ENCODE data around the gene RTN4RL2. TPM values are rescaled to one million over a fixed set of nuclear protein-coding genes. Genes with fewer than 3 reads are reported as not detected.

The RTN4RL2 gene
- total RNA-seq, 1 experiment from 2014 or later: 7.0 TPM

- no peak overlapping the region for H2BK120ac ChIP-seq (ENCODE audit: low read depth, low read length, poor library complexity, severe bottlenecking)
- H3K4me1 Mint-ChIP-seq: peaks cover 1 to 11% of the 10 kb centered on the region in 2 experiments; a peak in 2 of 4 replicates
- no peak overlapping the region for H3K27ac Mint-ChIP-seq
- H3K9me3 Mint-ChIP-seq: no peaks in the 10 kb centered on the region
- no peak overlapping the region for H4K91ac ChIP-seq (ENCODE audit: insufficient read length, low read depth, low read length)
- no peak overlapping the region for H3K27ac ChIP-seq (ENCODE audit: insufficient read length, low read depth, low read length)
- H2AK5ac ChIP-seq (ENCODE audit: insufficient read length, low read length): no peak overlapping the region
- H3K4me3 Mint-ChIP-seq: no peak overlapping the region
- H2BK15ac ChIP-seq (ENCODE audit: low read depth, low read length): no peak overlapping the region
- H3K27me3 ChIP-seq (ENCODE audit: insufficient read depth, low read length): no peaks in the 10 kb centered on the region
- H3K14ac ChIP-seq (ENCODE audit: insufficient read depth, low read length): no peak overlapping the region
- no peak overlapping the region for H4K5ac ChIP-seq (ENCODE audit: insufficient read length, low read depth, low read length)
- no peak overlapping the region for H3K23ac ChIP-seq (ENCODE audit: insufficient read length, low read depth, low read length)
- no CpG with 5 or more reads among the region's 7 CpGs for WGBS (ENCODE audit: extremely low coverage, insufficient read length, low lambda C conversion rate)
- H3K4me2 ChIP-seq (ENCODE audit: insufficient read depth, insufficient read length, low read length): no peak overlapping the region
- H3K27me3 Mint-ChIP-seq (ENCODE audit: low read depth): peaks cover 8% of the 10 kb centered on the region
- no peak for TF ChIP-seq CTCF (conservative IDR thresholded peaks at IDR 0.05)
- no peaks in the 10 kb centered on the region for H3K9me3 ChIP-seq (ENCODE audit: control insufficient read depth, low read depth, low read length)
- H2BK5ac ChIP-seq (ENCODE audit: insufficient read length, low read length): no peak overlapping the region
- H3K79me2 ChIP-seq (ENCODE audit: insufficient read depth, low read length): no peaks in the 10 kb centered on the region
- DNase-seq: no peak
- H4K8ac ChIP-seq (replicated peaks; ENCODE audit: insufficient read length, low read depth, low read length): no peak overlapping the region
- H2AFZ ChIP-seq (ENCODE audit: low read length): no peak overlapping the region
- H2BK20ac ChIP-seq (ENCODE audit: low read depth, low read length, poor library complexity, severe bottlenecking): no peak overlapping the region
- H3K4me1 ChIP-seq (ENCODE audit: insufficient read depth, low read length): peaks cover under 1% of the 10 kb centered on the region
- H3K18ac ChIP-seq (ENCODE audit: insufficient read length, low read depth, low read length): no peak overlapping the region
- no peak overlapping the region for H2BK12ac ChIP-seq (ENCODE audit: insufficient read length, low read depth, low read length)
- H4K20me1 ChIP-seq (ENCODE audit: control insufficient read depth, insufficient read depth, insufficient read length): no peaks in the 10 kb centered on the region
- H3K23me2 ChIP-seq (ENCODE audit: insufficient read length, low read depth, low read length, poor library complexity, severe bottlenecking): no peaks in the 10 kb centered on the region
- H3T11ph ChIP-seq (ENCODE audit: low read length): no peak overlapping the region
- H3K4ac ChIP-seq (ENCODE audit: low read depth, low read length): no peak overlapping the region
- no peaks in the 10 kb centered on the region for H3K79me1 ChIP-seq (ENCODE audit: insufficient read depth, low read depth, low read length, poor library complexity, severe bottlenecking)
- peaks cover 0 to 4% (median 0%) of the 10 kb centered on the region in 3 experiments; a peak in 4 of 7 replicates for H3K36me3 Mint-ChIP-seq (ENCODE audit: insufficient read depth in 1 of 3, low read depth in 3 of 3)
- H3K56ac ChIP-seq (ENCODE audit: insufficient read length, low read depth, low read length): no peak overlapping the region
- no peak overlapping the region for H3K9ac ChIP-seq (ENCODE audit: extremely low read depth, insufficient read length, low read length)
Observed at GRCh38 chr11:57508341-57509170, 48.2 kb downstream of the RTN4RL2 start.
